Activated B cell treated with CpG ODN at 0.5 μM for 24 hours (primary cell): Measurements from ENCODE around the gene TNIP2. TPM values are rescaled to one million over a fixed set of nuclear protein-coding genes. Genes with fewer than 3 reads are reported as not detected.

ENCODE experiments used
- ATAC-seq: fragments of 200-7000 bp; cut with Tn5 transposase; one replicate; pipeline ENCODE4 v1.10.0; 2021; ENCODE audit warnings: low read depth, mild to moderate bottlenecking, moderate library complexity
- CTCF ChIA-PET: fragments of 350-600 bp; sonication (Branson Sonifier 250); formaldehyde crosslinking; loops from one replicate; lab custom pipeline; 2021; ENCODE audit warnings: antibody characterized with exemption; lab: Charles Lee
- POLR2A ChIA-PET: fragments of 350-600 bp; sonication (Branson Sonifier 250); formaldehyde crosslinking; loops from one replicate; lab custom pipeline; 2021; ENCODE audit warnings: antibody characterized with exemption; lab: Charles Lee
- DNase-seq: peaks from one replicate; pipeline ENCODE4 v3.0.0; 2022
- H3K27ac Mint-ChIP-seq: one replicate; pipeline ENCODE4 v1.8.0; 2020; ENCODE audit warnings: mixed read lengths
- H3K27me3 Mint-ChIP-seq: one replicate; pipeline ENCODE4 v1.8.0; 2021; ENCODE audit warnings: mixed read lengths
- H3K36me3 Mint-ChIP-seq: one replicate; pipeline ENCODE4 v1.8.0; 2021; ENCODE audit warnings: low read depth, mixed read lengths
- H3K4me1 Mint-ChIP-seq: one replicate; pipeline ENCODE4 v1.8.0; 2021; ENCODE audit warnings: mixed read lengths
- H3K4me3 Mint-ChIP-seq: one replicate; pipeline ENCODE4 v1.8.0; 2020; ENCODE audit warnings: mild to moderate bottlenecking, mixed read lengths
- H3K9me3 Mint-ChIP-seq: one replicate; pipeline ENCODE4 v1.8.0; 2020; ENCODE audit warnings: mixed read lengths
- CTCF ChIP-seq: fragments of 200-600 bp; IDR thresholded peaks from one replicate; pipeline ENCODE4 v1.8.0; 2022; ENCODE audit warnings: antibody characterized with exemption, mild to moderate bottlenecking
- intact Hi-C: fragments of 100-400 bp; cut with micrococcal nuclease; formaldehyde crosslinking; loops from one replicate; pipeline ENCODE4 v1.15.1; 2024
- total RNA-seq: library from RNA; stranded (reverse); gene quantifications from 2 replicates; pipeline ENCODE4 v1.2.3, GENCODE V29; 2022

Gene TNIP2
- total RNA-seq, 1 donor from 2014 or later: 83.2 TPM

GRCh38 chr4:2715426-2715825 is 40.7 kb downstream of the TNIP2 start:
- no peak for DNase-seq
- Mint-ChIP-seq H3K9me3 (no peaks in the 10 kb centered on the region), H3K36me3 (peaks cover 62% of the 10 kb centered on the region), H3K4me3 (no peak overlapping the region), H3K27me3 (no peaks in the 10 kb centered on the region), H3K27ac (no peak overlapping the region), H3K4me1 (peaks cover 21% of the 10 kb centered on the region)
- CTCF ChIA-PET: no interaction called here
- no peak for ATAC-seq
- TF ChIP-seq CTCF: no peak
- POLR2A ChIA-PET: no interaction called here
- intact Hi-C loops: no loop called here

GRCh38 chr4:2714918-2715317 is 41.2 kb downstream of the TNIP2 start:
- Mint-ChIP-seq H3K27me3 (no peaks in the 10 kb centered on the region), H3K4me1 (peaks cover 21% of the 10 kb centered on the region), H3K4me3 (no peak overlapping the region), H3K36me3 (peaks cover 57% of the 10 kb centered on the region), H3K27ac (no peak overlapping the region), H3K9me3 (no peaks in the 10 kb centered on the region)
- POLR2A ChIA-PET: no interaction called here
- CTCF ChIA-PET: no interaction called here
- intact Hi-C loops: loop anchor here (5.0 kb wide), 1 partner anchor 32 kb away; no protein-coding TSS in a partner anchor
- no peak for DNase-seq
- no peak for ATAC-seq
- no peak for TF ChIP-seq CTCF

GRCh38 chr4:2714061-2714770 is 41.9 kb downstream of the TNIP2 start:
- TF ChIP-seq CTCF: no peak
- peaks cover 23% of the 10 kb centered on the region for H3K4me1 Mint-ChIP-seq
- ATAC-seq (no peak), DNase-seq (no peak)
- no peak overlapping the region for H3K4me3 Mint-ChIP-seq
- H3K36me3 Mint-ChIP-seq: peaks cover 55% of the 10 kb centered on the region
- ChIA-PET CTCF (interaction anchor here (1.1 kb wide), 1 partner anchor 18 kb away, joined by 3 read pairs; no protein-coding TSS in a partner anchor), POLR2A (no interaction called here)
- intact Hi-C loops: loop anchor here (5.0 kb wide), 1 partner anchor 33 kb away; no protein-coding TSS in a partner anchor
- H3K27me3 Mint-ChIP-seq: no peaks in the 10 kb centered on the region
- no peaks in the 10 kb centered on the region for H3K9me3 Mint-ChIP-seq
- no peak overlapping the region for H3K27ac Mint-ChIP-seq

GRCh38 chr4:2713337-2713736 is 42.8 kb downstream of the TNIP2 start:
- CTCF ChIA-PET: interaction anchor here (1.1 kb wide), 1 partner anchor 17 kb away, joined by 3 read pairs; no protein-coding TSS in a partner anchor
- ATAC-seq (no peak), DNase-seq (no peak)
- no peak for TF ChIP-seq CTCF
- Mint-ChIP-seq H3K4me1 (peaks cover 23% of the 10 kb centered on the region), H3K27me3 (no peaks in the 10 kb centered on the region), H3K4me3 (no peak overlapping the region), H3K36me3 (peaks cover 51% of the 10 kb centered on the region), H3K9me3 (no peaks in the 10 kb centered on the region), H3K27ac (no peak overlapping the region)
- POLR2A ChIA-PET: no interaction called here
- intact Hi-C loops: loop anchor here (2.0 to 5.0 kb wide), 2 partner anchors 34 to 41 kb away; no protein-coding TSS in a partner anchor

- no peaks in the 10 kb centered on the region for H3K9me3 Mint-ChIP-seq
- DNase-seq (no peak), ATAC-seq (no peak)
- peak overlapping the region; percentile 51 for H3K27ac Mint-ChIP-seq
- ChIA-PET POLR2A (no interaction called here), CTCF (no interaction called here)
- no peaks in the 10 kb centered on the region for H3K27me3 Mint-ChIP-seq
- peaks cover 23% of the 10 kb centered on the region for H3K4me1 Mint-ChIP-seq
- intact Hi-C loops: loop anchor here (2.0 to 5.0 kb wide), 2 partner anchors 35 to 40 kb away; no protein-coding TSS in a partner anchor
- peaks cover 49% of the 10 kb centered on the region for H3K36me3 Mint-ChIP-seq
- no peak for TF ChIP-seq CTCF
- H3K4me3 Mint-ChIP-seq: no peak overlapping the region
Observed at GRCh38 chr4:2712261-2712842, 43.8 kb downstream of the TNIP2 start.
